HG03565 (cell line): Measurements from ENCODE around the gene CCNT2.
"Not testable (repeated sequence)": the region's sequence is repeated elsewhere in the genome, so short reads cannot be mapped to it uniquely, and the experiment has no call there.

Experiments
- ATAC-seq: cut with Tn5 transposase; IDR thresholded peaks from one replicate; pipeline ENCODE4 v1.9.1; 2021; ENCODE audit warnings: mild to moderate bottlenecking, moderate library complexity; ENCODE audit not compliant: unreplicated experiment

CCNT2 gene

GRCh38 chr2:134973241-134974138 lies 54.9 kb downstream of the CCNT2 start:
- no peak for ATAC-seq

- no peak for ATAC-seq
Observed at GRCh38 chr2:134975281-134976009, 56.8 kb downstream of the CCNT2 start.

- no peak for ATAC-seq
Observed at GRCh38 chr2:134976074-134976702, 57.6 kb downstream of the CCNT2 start.

GRCh38 chr2:134977104-134977503 lies 58.5 kb downstream of the CCNT2 start:
- ATAC-seq: not testable (repeated sequence)

- ATAC-seq: no peak
Observed at GRCh38 chr2:134979221-134979620, 60.6 kb downstream of the CCNT2 start.

- ATAC-seq: no peak
Observed at GRCh38 chr2:134980639-134981038, 62.0 kb downstream of the CCNT2 start.

- no peak for ATAC-seq
Observed at GRCh38 chr2:134982603-134983002, 64.0 kb downstream of the CCNT2 start.

- ATAC-seq: no peak
Observed at GRCh38 chr2:134985061-134985460, 66.4 kb downstream of the CCNT2 start.

GRCh38 chr2:134988994-134989605 lies 70.5 kb downstream of the CCNT2 start:
- no peak for ATAC-seq

- ATAC-seq: no peak
Observed at GRCh38 chr2:134999521-134999920, 80.9 kb downstream of the CCNT2 start.

GRCh38 chr2:135002836-135003235 lies 84.2 kb downstream of the CCNT2 start:
- ATAC-seq: no peak

- peak; percentile 76 for ATAC-seq
Observed at GRCh38 chr2:135004005-135004746, 85.6 kb downstream of the CCNT2 start.

GRCh38 chr2:135005753-135006152 lies 87.1 kb downstream of the CCNT2 start:
- ATAC-seq: no peak
